Bone marrow (tissue), 2 donors: ENCODE measurements around the gene ZNF212.

Source experiments
- DNase-seq, 2 donors: peaks; one replicate each; lab custom pipeline; 2025; lab: John Stamatoyannopoulos, UW

ZNF212 gene

GRCh38 chr7:149286811-149287400 is 47.5 kb downstream of the ZNF212 start:
- no peak for DNase-seq

DNA sequence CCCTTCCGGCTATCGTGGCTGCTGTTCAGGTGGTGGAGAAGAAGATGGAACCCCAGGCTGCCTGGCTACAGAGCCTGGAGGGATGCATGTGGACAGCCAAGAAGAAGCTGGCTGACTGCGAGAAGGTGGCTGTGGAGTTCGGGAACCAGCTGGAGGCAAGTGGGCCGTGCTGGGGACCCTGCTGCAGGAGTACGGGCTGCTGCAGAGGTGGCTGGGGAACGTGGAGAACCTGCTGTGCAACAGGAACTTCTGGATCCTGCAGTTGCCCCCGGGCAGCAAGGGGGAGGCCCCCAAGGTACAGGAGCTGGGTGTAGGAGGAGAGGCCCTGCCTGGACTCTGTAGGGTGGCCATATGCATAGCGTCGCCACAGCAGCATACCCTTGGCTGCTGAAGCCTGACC is 48.2 kb downstream of the ZNF212 start:
- DNase-seq: no peak

- DNase-seq: no peak
These were observed 49.8 kb downstream of the ZNF212 start for GRCh38 chr7:149289262-149289661.

GRCh38 chr7:149289856-149290255 is 50.4 kb downstream of the ZNF212 start:
- no peak for DNase-seq

- no peak for DNase-seq
These were observed 51.8 kb downstream of the ZNF212 start for GRCh38 chr7:149291036-149291780.

GRCh38 chr7:149291781-149292461 is 52.5 kb downstream of the ZNF212 start:
- no peak for DNase-seq

GRCh38 chr7:149292462-149292823 is 53.0 kb downstream of the ZNF212 start:
- no peak for DNase-seq

- no peak for DNase-seq
These were observed 53.9 kb downstream of the ZNF212 start for GRCh38 chr7:149293338-149293737.

- DNase-seq: no peak
These were observed 54.6 kb downstream of the ZNF212 start for GRCh38 chr7:149293946-149294633.

- no peak for DNase-seq
These were observed 55.4 kb downstream of the ZNF212 start for GRCh38 chr7:149294634-149295480.

DNA sequence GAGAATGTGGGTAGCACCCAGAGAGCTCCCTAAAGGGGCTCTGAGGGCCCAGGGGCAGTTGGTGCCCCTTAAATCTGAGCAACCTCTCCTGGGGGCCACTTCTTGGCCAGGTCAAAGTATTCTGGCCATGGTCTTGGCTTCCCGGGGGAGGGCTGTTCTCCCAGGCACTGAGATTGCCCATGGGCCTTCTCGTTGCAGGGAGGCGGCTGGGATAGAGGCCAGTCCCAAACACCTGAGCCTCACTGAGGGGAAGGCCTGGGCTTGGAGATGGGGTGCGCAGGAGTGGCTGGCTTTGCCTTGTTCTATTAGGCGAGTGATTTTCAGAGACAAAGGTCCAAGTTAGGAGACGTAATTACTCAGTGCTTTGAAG is 56.0 kb downstream of the ZNF212 start:
- no peak for DNase-seq

GRCh38 chr7:149296368-149296767 is 56.9 kb downstream of the ZNF212 start:
- DNase-seq: no peak

- no peak for DNase-seq
These were observed 57.7 kb downstream of the ZNF212 start for GRCh38 chr7:149297034-149297755.

GRCh38 chr7:149300620-149301285 is 61.3 kb downstream of the ZNF212 start:
- no peak for DNase-seq

DNA sequence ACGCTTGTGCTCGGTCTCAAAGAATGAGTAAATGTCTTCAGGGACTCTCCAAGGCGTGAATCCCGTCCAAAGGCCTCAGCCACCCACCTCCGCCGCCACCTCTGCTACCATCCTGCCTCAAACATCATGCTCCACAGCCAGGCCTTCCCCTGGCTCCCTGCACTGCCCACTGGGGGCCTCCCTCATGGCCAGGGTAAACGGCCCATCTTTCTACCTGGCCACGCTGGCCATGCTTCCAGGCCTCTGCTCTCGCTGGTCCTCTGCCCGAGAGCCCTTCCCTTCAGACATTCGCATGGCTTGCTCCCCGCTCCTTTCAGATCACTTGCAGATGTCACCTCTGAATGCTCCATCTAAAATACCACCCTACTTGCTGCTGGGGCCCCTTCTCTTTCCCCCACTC is 62.8 kb downstream of the ZNF212 start:
- no peak for DNase-seq

DNA sequence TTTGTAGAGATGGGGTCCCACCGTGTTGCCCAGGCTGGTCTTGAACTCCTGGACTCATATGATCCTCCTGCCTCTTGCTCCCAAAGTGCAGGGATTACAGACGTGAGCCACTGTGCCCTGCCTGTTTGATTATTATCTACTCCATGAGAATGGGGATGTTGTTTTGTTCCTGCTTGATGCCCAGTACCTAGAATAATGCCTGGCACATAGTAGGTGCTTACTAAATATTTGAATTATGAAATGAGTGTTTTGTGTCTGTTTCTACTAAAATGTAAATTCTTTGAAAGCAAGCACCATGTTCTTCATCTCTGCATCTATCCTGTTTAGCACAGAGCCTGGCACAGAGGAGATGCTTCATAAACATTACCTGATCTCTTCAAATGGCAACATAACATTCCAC is 63.4 kb downstream of the ZNF212 start:
- DNase-seq: no peak

- no peak for DNase-seq
These were observed 64.6 kb downstream of the ZNF212 start for GRCh38 chr7:149304006-149304405.
